ENCODE measurements around the gene CADM2. TPM values are rescaled to one million over a fixed set of nuclear protein-coding genes. Genes with fewer than 3 reads are reported as not detected.

CADM2 gene
- total and polyA plus RNA-seq, 12 donors = 0.10 to 12.6 (median 2.2) TPM

DNA sequence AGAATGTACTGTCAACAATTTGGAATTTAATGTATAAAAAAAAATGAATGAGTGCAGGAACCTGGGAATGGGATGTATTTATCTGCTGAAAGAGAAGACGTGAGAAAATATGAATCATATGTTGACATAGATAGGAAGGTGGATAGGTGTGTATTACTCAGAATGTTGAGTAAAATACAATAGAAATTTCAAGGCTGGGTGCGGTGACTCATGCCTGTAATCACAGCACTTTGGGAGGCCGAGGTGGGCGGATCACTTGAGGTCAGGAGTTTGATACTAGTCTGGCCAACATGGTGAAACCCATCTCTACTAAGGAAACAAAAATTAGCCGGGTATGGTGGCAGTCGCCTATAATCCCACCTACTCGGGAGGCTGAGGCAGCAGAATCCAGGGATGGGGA is 202.8 kb downstream of the CADM2 start:
- H3K9me3 ChIP-seq (replicated peaks in 1 of 3) = no peaks in the 10 kb centered on the region
- no peaks in the 10 kb centered on the region for H3K27me3 ChIP-seq
- 57 to 76% (median 64%) methylated on average over 7 of the region's 7 CpGs for WGBS, 4 donors
- no peak overlapping the region for H3K27ac ChIP-seq
- DNase-seq = no peak
- TF ChIP-seq, protein P1, sequence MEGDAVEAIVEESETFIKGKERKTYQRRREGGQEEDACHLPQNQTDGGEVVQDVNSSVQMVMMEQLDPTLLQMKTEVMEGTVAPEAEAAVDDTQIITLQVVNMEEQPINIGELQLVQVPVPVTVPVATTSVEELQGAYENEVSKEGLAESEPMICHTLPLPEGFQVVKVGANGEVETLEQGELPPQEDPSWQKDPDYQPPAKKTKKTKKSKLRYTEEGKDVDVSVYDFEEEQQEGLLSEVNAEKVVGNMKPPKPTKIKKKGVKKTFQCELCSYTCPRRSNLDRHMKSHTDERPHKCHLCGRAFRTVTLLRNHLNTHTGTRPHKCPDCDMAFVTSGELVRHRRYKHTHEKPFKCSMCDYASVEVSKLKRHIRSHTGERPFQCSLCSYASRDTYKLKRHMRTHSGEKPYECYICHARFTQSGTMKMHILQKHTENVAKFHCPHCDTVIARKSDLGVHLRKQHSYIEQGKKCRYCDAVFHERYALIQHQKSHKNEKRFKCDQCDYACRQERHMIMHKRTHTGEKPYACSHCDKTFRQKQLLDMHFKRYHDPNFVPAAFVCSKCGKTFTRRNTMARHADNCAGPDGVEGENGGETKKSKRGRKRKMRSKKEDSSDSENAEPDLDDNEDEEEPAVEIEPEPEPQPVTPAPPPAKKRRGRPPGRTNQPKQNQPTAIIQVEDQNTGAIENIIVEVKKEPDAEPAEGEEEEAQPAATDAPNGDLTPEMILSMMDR (IDR thresholded peaks at IDR 0.05) = no peak
- no peak for TF ChIP-seq POLR2A (IDR thresholded peaks at IDR 0.05)
- H3K36me3 ChIP-seq (replicated peaks in 1 of 2) = no peaks in the 10 kb centered on the region
- no peak overlapping the region for H3K4me3 ChIP-seq
- H3K4me1 ChIP-seq (replicated peaks in 1 of 2) = no peaks in the 10 kb centered on the region
- intact Hi-C loops (cut with DNase I) = no loop called here

DNA sequence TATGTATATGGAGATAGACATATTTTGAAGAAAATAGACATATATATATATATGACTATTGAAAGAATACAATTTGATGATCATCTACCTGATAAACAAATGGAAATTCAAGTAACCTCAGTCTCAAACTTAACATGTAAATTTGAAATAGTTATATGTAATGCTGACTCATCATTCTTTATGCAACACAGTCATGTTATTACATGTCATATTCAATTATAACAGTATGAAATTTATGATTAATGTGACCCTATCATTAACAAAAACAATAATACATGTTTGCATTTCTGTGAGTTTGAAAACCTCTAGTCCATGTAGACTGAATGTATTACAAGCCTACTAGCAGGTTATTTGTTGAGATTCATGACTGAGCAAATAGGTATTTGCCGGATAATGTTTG is 204.1 kb downstream of the CADM2 start:
- Histone ChIP-seq H3K4me1 (replicated peaks in 1 of 2) (no peaks in the 10 kb centered on the region), H3K27me3 (no peaks in the 10 kb centered on the region), H3K27ac (no peak overlapping the region), H3K36me3 (replicated peaks in 1 of 2) (no peaks in the 10 kb centered on the region), H3K4me3 (no peak overlapping the region), H3K9me3 (replicated peaks in 1 of 3) (no peaks in the 10 kb centered on the region)
- WGBS, 4 donors = 89 to 96% (median 93%) methylated on average over 1 of the region's 1 CpG
- TF ChIP-seq, protein P1 (IDR thresholded peaks at IDR 0.05) = no peak
- no peak for TF ChIP-seq POLR2A (IDR thresholded peaks at IDR 0.05)
- DNase-seq = no peak
- intact Hi-C loops (cut with DNase I) = no loop called here

DNA sequence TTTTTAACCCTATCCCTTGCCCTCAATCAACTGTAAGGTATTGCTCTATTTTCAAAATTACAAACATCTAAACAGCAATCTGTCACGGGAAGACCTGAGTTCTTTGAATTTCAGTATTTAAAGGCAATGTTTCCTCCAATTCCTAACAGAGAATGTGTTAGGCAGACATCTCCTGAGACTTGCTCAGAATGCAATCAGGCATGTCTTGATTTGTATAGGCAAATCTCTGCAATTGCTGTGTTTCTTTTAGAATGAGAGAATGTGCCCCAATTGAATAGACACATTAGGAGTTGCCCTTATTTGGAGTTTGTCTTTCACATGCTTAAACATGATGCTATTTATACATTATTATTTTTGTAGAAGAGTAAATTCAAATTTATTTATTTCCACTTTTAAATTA is 205.6 kb downstream of the CADM2 start:
- Histone ChIP-seq H3K27me3 (no peaks in the 10 kb centered on the region), H3K36me3 (replicated peaks in 1 of 2) (no peaks in the 10 kb centered on the region), H3K9me3 (replicated peaks in 1 of 3) (no peaks in the 10 kb centered on the region), H3K4me3 (no peak overlapping the region), H3K27ac (no peak overlapping the region), H3K4me1 (replicated peaks in 1 of 2) (no peaks in the 10 kb centered on the region)
- 60 to 80% (median 74%) methylated on average over 1 of the region's 1 CpG for WGBS, 4 donors
- DNase-seq = no peak
- TF ChIP-seq, protein P1 (IDR thresholded peaks at IDR 0.05) = no peak
- TF ChIP-seq POLR2A (IDR thresholded peaks at IDR 0.05) = no peak
- intact Hi-C loops (cut with DNase I) = no loop called here

DNA sequence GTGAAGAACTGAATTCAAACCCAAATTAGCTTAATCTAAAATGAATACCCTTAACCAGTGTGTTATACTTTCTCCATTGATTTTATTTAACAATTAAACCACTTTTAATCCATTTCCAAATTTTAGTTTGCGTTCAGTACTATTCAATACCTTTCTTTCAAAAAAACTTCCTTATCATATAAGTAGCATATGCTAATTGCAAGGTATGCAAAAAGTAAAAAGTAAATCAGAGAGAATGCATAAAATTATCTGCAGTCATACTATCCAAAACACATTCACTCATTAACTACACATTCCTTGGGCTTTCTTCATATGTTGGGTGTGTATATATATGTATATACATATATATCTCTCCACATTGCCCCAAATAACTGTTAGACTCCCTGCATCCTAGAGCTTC is 208.8 kb downstream of the CADM2 start:
- no peak overlapping the region for H3K27ac ChIP-seq
- H3K27me3 ChIP-seq = no peaks in the 10 kb centered on the region
- no peak for TF ChIP-seq POLR2A (IDR thresholded peaks at IDR 0.05)
- TF ChIP-seq, protein P1 (IDR thresholded peaks at IDR 0.05) = no peak
- no peak for DNase-seq
- H3K4me3 ChIP-seq = no peak overlapping the region
- H3K9me3 ChIP-seq (replicated peaks in 1 of 3) = no peaks in the 10 kb centered on the region
- H3K36me3 ChIP-seq (replicated peaks in 1 of 2) = no peaks in the 10 kb centered on the region
- H3K4me1 ChIP-seq (replicated peaks in 1 of 2) = no peaks in the 10 kb centered on the region
- WGBS, 4 donors = 85 to 90% (median 87%) methylated on average over 1 of the region's 1 CpG
- intact Hi-C loops (cut with DNase I) = no loop called here

All from adrenal gland (tissue), 12 donors.